ENCODE data around the gene GH1. TPM values are rescaled to one million over a fixed set of nuclear protein-coding genes. Genes with fewer than 3 reads are reported as not detected.

Gene GH1
- total RNA-seq, 1 donor from 2014 or later = not detected

GRCh38 chr17:63941751-63942150 lies 23.1 kb upstream of the GH1 start:
- no peaks in the 10 kb centered on the region for H3K36me3 Mint-ChIP-seq
- H3K27me3 Mint-ChIP-seq (ENCODE audit: low read depth) = peaks cover 2% of the 10 kb centered on the region
- H3K4me3 Mint-ChIP-seq = no peak overlapping the region
- no peaks in the 10 kb centered on the region for H3K9me3 Mint-ChIP-seq
- no peak for DNase-seq (ENCODE audit: low spot score in 2 of 2, unreplicated experiment in 2 of 2)
- no peak overlapping the region for H3K27ac Mint-ChIP-seq
- H3K4me1 Mint-ChIP-seq = peaks cover 2% of the 10 kb centered on the region
- TF ChIP-seq CTCF (IDR thresholded peaks at IDR 0.05; ENCODE audit: unreplicated experiment) = no peak

DNA sequence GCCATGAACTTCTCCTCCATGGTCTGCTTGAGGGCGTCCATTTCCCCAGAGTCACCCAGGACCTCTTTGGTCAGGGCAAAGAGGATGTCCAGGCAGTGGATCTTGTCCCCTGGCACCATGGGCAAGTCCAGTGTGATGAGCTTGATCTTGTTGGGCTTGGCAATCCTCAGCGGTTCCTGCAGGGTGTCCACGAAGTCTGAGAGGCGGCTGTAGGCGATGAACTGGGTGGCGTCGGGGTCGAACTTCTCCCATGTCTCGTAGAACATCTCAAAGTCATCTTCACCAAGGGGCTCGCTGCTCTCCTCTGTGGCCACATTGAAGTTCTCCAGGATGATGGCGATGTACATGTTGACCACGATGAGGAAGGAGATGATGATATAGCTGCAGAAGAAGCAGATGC lies 22.5 kb upstream of the GH1 start:
- Mint-ChIP-seq H3K4me1 (no peaks in the 10 kb centered on the region), H3K36me3 (no peaks in the 10 kb centered on the region), H3K27me3 (ENCODE audit: low read depth) (peaks cover 3% of the 10 kb centered on the region), H3K4me3 (no peak overlapping the region), H3K9me3 (no peaks in the 10 kb centered on the region), H3K27ac (no peak overlapping the region)
- DNase-seq (ENCODE audit: low spot score in 2 of 2, unreplicated experiment in 2 of 2) = no peak
- TF ChIP-seq CTCF (IDR thresholded peaks at IDR 0.05; ENCODE audit: unreplicated experiment) = no peak

DNA sequence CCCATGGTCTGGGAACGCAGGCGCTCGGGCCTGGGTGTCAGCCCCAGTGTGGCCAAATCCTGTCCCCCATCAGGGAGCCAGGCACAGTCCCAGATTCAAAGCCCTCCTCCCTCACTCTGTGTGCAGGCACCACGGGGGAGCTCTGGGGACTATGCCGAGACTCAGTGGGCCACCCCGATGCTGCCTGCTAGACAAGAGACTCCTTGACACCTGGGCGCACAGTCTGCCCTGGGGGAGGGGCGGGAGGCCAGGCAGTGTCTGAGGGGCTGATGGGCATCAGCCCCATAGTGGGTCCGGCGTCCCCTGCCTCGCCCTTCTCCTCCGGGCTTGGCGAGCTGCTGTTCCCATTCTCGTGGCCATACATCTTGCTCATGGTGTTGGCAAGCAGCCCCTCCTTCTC lies 21.9 kb upstream of the GH1 start:
- H3K4me1 Mint-ChIP-seq = no peaks in the 10 kb centered on the region
- DNase-seq (ENCODE audit: low spot score in 2 of 2, unreplicated experiment in 2 of 2) = no peak
- H3K4me3 Mint-ChIP-seq = no peak overlapping the region
- TF ChIP-seq CTCF (IDR thresholded peaks at IDR 0.05; ENCODE audit: unreplicated experiment) = no peak
- no peak overlapping the region for H3K27ac Mint-ChIP-seq
- no peaks in the 10 kb centered on the region for H3K9me3 Mint-ChIP-seq
- no peaks in the 10 kb centered on the region for H3K36me3 Mint-ChIP-seq
- H3K27me3 Mint-ChIP-seq (ENCODE audit: low read depth) = peaks cover 4% of the 10 kb centered on the region

GRCh38 chr17:63939884-63940283 lies 21.2 kb upstream of the GH1 start:
- Mint-ChIP-seq H3K27me3 (ENCODE audit: low read depth) (peaks cover 4% of the 10 kb centered on the region), H3K4me3 (no peak overlapping the region), H3K4me1 (no peaks in the 10 kb centered on the region), H3K27ac (no peak overlapping the region), H3K36me3 (no peaks in the 10 kb centered on the region), H3K9me3 (no peaks in the 10 kb centered on the region)
- TF ChIP-seq CTCF (IDR thresholded peaks at IDR 0.05; ENCODE audit: unreplicated experiment) = no peak
- DNase-seq (ENCODE audit: low spot score in 2 of 2, unreplicated experiment in 2 of 2) = no peak

DNA sequence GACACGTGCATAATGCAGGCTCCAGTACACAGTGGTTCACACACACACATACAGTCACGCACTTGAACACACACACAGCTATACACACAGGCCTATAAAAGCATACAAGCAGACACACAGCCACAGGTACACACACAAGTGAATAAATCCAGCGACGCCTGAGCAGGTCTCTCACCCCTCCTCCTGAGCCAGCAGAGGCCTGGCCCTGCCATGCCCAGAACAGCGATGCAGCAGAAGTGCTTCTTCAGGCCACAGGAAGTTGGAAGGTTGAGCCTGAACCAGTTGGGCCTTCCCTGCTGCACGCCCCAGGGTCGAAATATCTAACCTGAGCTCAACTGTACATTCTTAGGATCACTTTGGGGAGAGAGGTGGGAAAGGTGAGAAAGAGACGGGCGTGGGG lies 20.8 kb upstream of the GH1 start:
- no peak for DNase-seq (ENCODE audit: low spot score in 2 of 2, unreplicated experiment in 2 of 2)
- no peak for TF ChIP-seq CTCF (IDR thresholded peaks at IDR 0.05; ENCODE audit: unreplicated experiment)
- no peaks in the 10 kb centered on the region for H3K9me3 Mint-ChIP-seq
- H3K27ac Mint-ChIP-seq = no peak overlapping the region
- H3K4me1 Mint-ChIP-seq = no peaks in the 10 kb centered on the region
- H3K36me3 Mint-ChIP-seq = no peaks in the 10 kb centered on the region
- H3K27me3 Mint-ChIP-seq (ENCODE audit: low read depth) = peaks cover 4% of the 10 kb centered on the region
- no peak overlapping the region for H3K4me3 Mint-ChIP-seq

GRCh38 chr17:63937920-63938319 lies 19.3 kb upstream of the GH1 start:
- no peak overlapping the region for H3K4me3 Mint-ChIP-seq
- no peak for TF ChIP-seq CTCF (IDR thresholded peaks at IDR 0.05; ENCODE audit: unreplicated experiment)
- peaks cover 4% of the 10 kb centered on the region for H3K27me3 Mint-ChIP-seq (ENCODE audit: low read depth)
- no peaks in the 10 kb centered on the region for H3K36me3 Mint-ChIP-seq
- no peak overlapping the region for H3K27ac Mint-ChIP-seq
- no peaks in the 10 kb centered on the region for H3K4me1 Mint-ChIP-seq
- DNase-seq (ENCODE audit: low spot score in 2 of 2, unreplicated experiment in 2 of 2) = no peak
- no peaks in the 10 kb centered on the region for H3K9me3 Mint-ChIP-seq
